GM18517 (cell line): ENCODE data around the gene MCRIP1.

Experiments
- ATAC-seq: cut with Tn5 transposase; IDR thresholded peaks from one replicate; pipeline ENCODE4 v1.9.1; 2021; ENCODE audit warnings: mild to moderate bottlenecking, moderate library complexity; ENCODE audit not compliant: unreplicated experiment

The MCRIP1 gene

DNA sequence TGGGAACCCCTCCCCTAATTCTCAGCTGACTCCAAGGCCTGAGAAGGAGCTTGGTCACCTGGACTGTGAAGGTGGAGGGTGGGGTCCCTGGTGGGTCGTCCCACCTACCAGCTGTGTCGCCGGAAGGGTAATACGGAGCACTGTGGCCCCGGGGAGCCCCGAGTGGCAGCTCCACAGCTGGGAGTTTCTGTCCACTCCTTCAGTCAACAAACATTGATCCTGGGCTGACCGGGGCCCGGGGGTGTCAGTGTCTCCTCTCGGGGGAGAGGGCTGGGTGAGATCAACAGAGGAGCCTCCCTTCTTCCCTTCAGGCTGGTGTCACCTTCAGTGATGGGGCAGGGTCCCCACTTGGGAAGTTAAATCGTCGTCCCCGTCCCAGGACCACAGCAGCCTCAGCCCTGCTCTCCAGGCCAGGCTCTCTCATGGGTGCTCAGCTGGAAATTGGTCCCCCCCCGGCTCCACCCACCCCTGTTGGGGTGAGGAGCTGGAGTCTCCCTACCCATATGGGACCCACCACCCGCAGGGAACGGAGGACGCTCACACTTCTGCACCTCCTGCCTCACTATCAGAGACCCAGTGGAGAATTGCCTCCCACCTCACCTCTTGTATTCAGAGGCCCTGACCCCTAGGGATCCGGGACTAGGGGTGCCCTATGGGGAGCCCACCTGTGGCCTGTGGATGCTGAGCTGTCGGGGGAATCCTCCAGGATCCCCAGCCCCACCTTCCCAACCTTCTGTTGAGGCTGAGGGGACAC lies 27.2 kb downstream of the MCRIP1 start:
- ATAC-seq, result no peak

DNA sequence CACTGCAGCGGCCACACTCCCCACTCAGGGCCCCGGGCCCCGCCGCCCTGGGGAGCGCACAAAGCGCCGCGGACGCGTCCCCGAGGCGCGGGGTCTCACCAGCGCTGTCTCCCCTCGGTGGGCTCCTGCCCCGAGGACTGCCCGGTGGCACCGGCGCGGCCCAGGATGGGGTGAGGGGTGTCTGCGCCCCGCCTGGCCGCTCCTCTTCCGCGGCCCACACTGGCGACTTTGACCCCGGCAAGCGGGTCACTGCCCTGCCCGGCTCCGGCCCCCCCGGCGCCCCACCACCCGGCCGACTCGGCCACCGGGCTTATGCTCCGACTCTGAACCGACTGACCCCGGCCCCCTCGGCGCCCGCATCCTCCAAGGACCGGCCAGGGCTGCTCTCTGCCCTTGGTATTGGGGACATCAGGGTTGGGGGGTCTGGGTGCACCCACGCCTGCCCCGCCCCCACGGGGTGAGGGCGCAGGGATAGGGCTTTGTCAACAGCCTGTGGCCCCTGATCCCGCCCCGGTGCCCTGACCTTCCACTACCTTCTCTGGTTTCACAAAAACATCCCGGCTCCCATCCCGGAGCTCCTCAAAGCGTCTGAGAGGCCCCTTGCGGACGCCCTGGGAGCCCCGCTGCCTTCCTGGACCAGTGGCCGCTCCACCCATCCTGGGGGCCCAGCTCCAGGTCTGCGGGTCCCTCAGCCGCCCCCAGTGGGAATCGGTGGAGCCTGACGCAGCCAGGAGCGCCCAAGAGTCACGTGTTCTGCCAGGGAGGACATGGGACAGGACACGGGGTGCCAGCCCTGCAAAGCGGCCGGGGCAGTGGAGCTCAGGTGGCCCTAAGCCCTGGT lies 28.3 kb downstream of the MCRIP1 start:
- ATAC-seq, result no peak

DNA sequence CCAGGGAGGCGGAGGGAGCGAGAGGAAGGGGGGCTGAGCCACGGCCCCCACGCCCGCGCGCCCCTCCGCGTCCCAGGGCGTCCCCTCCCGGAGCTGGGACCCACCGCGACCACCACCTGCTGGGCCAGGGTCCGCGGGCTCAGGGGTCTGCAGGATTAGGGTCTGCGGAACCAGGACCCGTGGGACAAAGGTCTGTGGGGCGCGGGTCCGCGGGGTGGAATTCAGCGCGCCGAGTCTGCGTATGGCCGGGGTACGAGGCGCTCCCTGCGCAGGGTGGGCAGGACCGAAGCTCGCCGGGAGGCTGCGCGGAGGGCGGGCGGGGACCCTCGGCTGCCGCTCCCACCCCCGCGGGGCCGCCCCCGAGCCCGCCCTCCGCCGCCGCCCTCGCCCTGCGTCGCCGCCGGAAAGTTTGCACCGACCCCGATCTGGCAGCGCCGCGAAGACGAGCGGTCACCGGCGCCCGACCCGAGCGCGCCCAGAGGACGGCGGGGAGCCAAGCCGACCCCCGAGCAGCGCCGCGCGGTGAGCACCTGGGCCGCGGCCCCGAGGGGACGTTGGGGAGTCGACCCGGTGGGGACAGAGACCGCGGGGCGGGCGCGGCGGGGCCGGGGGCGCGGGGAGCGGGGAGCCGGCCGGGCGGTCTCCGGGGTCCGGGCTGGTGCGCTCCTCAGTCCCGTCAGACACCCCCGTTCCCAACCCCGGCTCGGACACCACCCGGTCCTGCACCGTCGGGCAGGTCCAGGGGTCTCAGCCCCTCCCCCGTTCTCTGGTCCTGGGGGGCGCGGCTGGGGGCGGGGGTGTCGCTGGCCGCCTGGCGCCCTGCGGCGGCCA lies 29.1 kb downstream of the MCRIP1 start, which contains the start of gene GCGR:
Gene GCGR, plus strand, starts transcription at position 423 of the 831 bp plus-strand sequence. CDS start 4,869 bp downstream, outside the sequence.
- no peak for ATAC-seq

DNA sequence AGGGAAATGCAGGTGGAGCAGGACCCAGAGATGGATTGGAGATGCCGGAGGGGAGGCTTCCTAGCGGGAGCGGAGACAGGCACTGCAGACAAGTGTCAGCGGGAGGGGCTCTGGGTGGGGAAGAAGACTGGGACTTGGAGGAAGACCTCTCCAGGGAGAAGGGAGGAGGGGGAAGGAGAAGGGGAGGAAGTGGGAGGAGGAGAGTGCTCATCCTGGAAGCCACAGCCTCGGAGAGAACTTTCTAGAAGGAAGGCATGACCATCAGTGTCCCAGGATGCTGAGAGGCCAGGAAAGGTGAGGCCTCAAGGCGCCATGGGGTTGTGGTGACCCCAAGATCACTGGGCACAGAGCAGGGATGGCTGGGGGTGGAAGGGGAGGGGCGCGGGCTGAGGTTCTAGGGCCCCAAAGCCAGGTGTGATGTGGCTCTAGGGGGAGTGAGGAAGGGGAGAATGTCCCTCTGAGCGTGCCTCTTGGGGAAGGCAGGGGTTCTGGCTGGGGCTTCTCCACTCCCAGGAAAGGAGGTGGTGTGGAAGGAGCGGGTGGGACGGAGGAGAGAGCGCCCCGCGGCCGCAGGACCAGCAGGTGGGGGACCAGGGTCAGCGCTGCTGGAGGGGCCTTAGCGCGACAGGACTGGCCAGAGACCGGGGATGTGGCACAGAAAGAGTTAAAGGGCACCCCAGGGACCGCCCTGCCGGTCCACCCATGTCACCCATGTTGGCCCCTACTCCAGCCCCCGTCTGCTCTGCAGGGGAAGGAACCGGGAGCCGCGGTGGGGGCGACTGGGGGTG lies 30.0 kb downstream of the MCRIP1 start:
- ATAC-seq, result no peak

DNA sequence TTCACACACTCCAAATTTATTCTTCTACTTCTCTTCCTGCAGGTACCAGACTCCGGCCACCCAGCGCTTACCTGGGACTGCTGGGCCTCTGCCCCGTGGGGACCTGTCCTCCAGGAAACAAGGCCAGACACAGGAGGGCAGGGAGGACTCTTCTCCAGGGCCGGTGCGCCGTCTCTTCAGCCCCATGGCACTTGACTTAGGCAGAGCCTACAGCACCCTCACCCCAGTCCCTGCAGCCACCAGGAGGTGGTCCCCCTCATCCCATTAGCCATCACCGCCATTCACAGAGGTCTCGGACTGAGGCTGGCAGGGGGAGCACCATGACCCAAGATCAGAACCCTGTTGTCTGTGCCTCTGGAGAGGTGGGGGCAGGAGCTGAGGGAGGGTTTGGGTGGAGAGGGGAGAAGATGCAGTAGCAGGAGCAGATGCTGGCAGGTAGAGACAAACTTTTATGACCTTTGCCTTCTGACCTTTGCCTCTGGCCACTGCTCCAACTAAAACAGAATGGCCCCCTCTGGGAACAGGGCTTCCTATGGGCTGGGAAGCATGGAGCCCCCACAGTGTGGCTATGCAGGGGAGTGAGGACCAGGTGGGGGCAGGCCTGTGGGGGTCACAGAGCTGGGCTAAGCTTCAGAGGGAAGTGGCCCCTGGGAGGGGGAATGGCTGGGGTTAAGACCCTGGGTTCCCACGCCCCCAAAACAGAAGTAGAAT lies 30.9 kb downstream of the MCRIP1 start:
- no peak for ATAC-seq

DNA sequence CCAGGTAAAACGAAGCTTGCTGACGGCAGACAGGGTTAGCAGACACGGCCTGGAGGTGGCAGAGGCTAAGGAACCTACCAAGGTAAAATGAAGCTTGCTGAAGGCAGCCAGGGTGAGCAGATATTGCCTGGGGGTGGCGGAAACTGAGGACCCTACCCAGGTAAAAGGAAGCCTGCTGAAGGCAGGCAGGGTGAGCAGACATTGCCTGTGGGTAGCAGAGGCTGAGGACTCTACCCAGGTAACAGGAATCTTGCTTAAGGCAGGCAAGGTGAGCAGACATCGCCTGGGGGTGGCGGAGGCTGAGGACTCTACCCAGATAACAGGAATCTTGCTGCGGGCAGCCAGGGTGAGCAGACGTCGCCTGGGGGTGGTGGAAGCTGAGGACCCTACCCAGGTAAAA lies 31.8 kb downstream of the MCRIP1 start:
- no peak for ATAC-seq

DNA sequence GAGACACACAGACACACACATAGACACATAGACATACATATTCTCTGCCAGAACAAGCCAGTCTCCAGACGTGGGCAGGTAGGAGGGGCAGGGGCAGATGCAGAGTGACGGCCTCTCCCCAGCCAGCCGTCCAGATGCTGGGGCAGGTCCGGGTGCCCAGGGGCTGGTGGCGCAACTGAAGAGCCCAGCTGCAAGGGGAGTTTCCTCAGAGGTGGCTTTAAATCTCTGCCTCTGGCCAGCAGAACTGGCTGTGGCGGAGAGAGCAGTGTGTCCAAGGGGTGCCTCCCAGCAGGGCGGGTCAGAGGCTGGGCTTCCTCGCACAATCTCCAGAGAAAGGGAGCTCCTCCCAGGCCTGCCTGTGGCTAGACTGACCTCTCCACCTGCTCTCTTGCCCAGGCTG lies 38.6 kb downstream of the MCRIP1 start:
- no peak for ATAC-seq

DNA sequence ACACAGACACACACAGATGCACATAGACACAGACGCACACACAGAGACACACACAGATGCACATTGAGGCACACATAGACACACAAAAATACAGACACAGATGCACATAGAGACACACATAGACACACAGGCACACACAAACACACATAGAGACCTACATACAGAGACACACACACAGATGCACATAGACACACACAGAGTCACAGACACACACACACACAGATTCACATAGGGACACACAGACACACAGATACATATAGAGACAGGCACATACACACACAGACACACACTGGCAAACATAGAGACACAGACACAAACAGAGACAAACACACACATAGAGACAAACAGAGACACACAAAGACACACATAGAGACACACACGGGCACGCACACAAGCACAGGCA lies 39.0 kb downstream of the MCRIP1 start:
- no peak for ATAC-seq

DNA sequence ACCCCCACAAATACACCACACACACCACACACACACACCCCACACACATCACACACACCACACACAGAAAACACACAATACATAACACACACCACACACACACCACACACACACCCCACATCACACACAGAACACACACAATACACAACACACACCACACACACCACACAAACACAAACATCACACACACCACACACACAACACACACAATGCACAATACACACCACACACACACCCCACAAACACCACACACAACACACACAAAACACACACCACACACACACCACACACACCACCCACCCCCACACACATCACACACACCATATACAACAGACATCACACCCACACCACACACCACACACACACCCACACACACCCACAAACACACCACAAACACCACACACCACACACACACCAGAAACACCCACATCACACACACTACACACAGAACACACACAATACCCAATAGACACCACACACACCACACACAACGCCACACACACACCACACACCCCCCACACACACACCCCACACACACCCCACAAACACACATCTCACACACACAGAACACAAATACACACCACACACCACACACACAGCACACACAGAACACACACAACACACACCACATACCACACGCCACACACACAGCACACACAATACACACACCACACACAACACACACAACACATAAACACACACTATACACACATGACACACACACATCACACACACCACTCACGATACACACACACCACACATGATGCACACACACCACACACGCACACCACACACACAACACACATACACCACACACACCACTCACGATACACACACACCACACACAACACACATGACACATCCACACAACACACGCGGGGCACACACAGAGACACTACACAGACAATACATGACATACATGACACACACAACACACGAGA lies 40.1 kb downstream of the MCRIP1 start:
- no peak for ATAC-seq
